Mesenteric fat pad (tissue), 1 donor: ENCODE measurements around the gene IGFBP2. TPM values are rescaled to one million over a fixed set of nuclear protein-coding genes. Genes with fewer than 3 reads are reported as not detected.

ENCODE experiments used
- DNase-seq: peaks from one replicate; pipeline ENCODE4 v3.0.0-alpha.2; 2020; ENCODE audit warnings: low spot score
- total RNA-seq: library from RNA; stranded (reverse); fragmentation: NEBNext Ultra II Directional; extraction: Animal tissue kit (Norgen Biotek cat#: 25700); gene quantifications from one replicate; pipeline ENCODE4 v1.2.1, GENCODE V29; 2021
- donor health status: DM: yes; HTN: yes; CAD: no.

IGFBP2 gene
- total RNA-seq, 1 donor from 2014 or later = 59.9 TPM

GRCh38 chr2:216680951-216681629 is 47.9 kb downstream of the IGFBP2 start:
- DNase-seq = no peak

DNA sequence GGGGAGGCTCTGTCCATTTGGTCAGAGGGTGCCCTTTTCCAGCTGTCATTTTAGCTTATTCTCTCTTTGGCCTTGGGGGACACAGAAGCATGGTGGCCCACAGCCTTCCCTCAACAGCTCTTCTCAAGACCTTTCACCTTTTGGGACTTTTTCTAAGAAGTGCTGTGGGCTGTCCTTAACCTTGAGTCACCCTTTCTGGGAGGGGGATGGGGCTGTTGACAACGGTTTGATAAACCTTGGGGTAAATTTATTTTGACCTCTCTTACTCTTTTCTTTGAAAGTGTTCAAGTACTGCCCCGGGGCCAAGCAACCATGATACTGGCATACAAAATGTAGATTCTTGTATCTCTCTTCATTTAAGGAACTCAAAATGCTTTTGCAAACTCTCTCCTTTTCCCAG is 48.5 kb downstream of the IGFBP2 start:
- DNase-seq = no peak

DNA sequence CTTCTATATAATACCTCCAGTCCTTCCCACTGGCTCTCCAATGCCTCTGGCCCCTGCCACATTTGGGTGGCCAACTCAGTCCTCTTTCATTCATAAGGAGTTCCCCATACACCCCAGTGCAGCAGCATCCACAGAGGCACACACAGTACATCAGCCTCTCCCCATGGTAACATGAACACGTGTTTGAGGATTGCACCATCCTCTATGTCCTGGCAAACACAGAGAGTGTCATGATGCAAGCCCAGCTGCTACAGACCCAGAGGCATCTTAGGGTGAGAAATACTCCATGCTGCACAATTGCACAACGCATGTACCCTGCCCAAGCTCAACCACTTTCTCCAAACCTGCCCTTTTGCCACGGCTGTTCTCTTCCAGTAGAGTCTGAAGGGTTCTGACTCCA is 50.6 kb downstream of the IGFBP2 start:
- DNase-seq = no peak

GRCh38 chr2:216685327-216685875 is 52.2 kb downstream of the IGFBP2 start:
- DNase-seq = no peak

DNA sequence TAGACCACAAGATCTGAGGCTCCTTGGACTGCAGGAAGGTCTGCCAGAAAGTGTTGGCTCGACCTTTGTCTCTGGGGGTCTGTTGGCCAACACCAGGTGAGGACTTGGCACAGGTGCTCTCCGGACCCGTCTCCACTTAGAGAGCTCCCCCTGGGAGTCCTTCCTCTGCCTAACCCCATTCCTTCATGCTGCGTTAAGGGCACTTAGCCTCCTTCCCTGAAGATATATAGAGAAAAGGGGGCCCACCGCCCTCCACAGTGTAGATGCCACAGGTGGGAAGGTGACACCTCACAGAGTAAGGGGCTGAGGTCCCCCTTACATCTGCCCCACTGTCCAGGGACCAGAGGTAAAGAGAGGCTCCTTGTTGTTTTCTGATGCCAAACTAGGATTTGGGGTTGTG is 53.9 kb downstream of the IGFBP2 start:
- no peak for DNase-seq

DNA sequence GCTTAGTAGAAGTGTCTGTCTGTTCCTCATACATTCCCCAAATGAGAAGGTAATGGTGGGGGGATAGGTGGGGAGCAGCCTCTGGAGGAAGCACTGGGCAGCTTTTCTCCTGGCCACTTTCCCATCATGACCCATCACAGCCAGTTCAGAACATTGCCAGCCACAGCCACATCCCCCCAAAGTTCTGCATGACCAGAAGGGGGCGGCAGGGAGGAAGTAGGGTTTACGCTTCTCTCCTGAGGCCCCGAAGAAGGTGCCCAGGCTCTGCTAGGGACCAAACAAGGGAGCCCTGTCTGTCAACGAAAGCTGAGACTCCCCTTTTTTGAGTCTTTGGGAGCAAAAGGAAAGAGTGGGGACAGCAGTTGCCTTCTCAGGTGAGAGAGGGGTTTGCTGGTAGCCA is 54.4 kb downstream of the IGFBP2 start:
- DNase-seq = no peak

GRCh38 chr2:216688731-216689340 is 55.6 kb downstream of the IGFBP2 start:
- DNase-seq = no peak

GRCh38 chr2:216689397-216689796 is 56.2 kb downstream of the IGFBP2 start:
- DNase-seq = no peak

- no peak for DNase-seq
Measured at GRCh38 chr2:216690456-216690852, 57.2 kb downstream of the IGFBP2 start.

DNA sequence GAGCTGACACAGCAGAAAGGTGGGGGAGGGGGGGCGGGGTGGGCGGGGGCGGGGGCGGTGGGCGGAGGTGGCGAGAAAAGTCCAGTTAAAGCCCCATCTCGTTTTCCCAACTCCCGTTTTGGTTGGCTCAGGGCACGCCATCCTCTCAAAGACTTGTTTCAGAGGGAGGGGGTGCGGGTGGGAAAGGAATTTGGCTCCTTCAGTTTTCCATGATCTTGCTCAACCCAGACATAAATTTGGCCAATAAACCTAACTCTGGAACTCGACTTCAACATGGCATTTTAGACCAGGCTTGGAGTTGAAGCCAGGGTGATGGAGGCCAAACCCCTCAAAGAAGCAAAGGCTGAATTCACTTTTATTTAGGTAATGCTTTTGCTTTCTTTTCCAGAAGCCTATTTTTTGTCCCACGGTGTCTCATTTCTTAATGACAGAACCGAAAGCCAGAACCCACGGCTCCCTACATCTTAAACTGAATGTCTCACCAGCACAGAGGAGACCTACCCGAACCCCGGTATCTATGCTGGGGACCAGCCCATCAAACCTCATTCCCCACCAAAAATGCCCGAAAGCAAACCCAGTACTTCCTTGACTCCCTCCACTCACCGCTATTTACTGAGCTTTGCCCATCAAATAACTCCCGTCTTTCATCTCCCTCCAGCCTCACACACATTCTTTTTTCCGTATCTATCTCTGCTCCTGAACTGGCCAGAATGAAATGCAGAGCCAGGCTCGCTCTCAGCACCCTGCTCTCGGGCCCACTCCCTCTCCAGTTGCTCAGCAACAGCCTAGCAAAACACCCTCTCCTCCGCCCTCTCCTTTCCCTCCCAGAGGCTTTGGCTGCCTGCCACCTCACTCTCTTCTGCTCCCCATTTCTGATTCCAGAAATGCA is 57.9 kb downstream of the IGFBP2 start:
- DNase-seq = no peak

DNA sequence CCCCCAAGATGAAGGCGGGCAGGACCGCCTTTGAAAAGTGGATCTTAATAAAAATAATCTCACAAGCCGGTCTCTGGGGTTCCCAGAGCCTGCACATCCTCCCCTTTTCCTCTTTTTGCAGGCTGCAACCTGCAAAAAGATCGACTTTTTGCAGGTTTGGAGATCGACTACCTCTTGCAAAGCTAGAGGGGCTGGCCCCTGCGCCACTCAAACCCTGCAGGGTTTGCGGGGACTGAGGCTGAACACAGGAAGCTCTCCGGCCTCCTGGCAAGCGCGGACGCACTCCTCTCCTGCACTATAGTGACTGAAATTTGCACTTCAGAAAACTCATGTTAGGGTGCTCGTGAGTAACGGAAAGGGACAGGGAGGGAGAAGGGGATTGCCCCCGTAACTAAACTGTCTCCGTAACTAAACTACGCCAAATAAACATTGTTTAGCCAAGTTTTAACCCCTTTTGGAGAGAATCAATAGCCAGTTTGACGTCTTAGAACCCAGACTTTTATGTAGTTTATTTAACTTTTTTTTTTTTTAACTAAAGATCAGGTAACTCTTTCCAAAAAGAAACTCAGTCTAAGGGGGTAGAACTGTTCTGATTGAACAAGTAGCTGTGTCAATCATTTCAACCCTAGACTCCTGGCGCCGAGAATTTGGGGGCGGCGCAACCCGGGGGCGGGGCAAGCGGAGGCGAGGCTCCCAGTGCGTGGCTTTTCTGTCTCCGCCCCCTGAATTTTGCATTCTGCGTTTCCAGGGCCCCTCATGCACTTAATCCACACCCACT is 59.6 kb downstream of the IGFBP2 start:
- DNase-seq = no peak

DNA sequence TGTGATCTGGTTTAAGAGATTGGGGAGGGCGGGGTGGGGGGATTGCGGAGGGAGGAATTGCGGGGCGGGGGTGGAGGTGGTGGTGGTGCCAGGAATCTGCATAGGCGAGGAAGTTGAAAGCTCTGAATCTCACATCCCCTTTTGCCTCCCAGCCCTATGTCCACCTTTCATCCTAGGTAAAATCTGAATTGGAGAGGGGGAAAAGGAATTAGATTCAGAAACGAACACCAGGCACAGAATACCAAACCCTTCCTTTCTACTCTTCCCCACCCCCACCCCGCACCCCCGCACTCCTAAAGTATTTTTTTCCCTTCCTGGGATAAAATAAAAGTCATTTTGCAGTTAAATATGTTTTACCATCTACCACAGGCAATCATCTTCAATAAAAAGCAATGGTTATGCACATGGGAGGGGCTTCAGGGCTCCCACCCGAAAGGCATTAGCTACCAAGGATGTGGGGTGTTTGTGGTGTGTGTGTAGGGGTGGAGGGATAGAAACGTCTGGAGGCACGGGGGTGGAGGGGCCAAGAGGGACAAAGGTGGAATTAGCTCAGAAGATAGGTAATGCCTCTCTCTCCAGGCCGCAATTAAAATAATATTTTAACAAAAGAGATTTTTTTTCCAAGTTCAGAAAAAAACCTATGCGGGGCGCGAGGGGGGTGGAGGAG is 60.3 kb downstream of the IGFBP2 start:
- DNase-seq = no peak

- no peak for DNase-seq
Measured at GRCh38 chr2:216694082-216694825, 61.0 kb downstream of the IGFBP2 start.

- DNase-seq = no peak
Measured at GRCh38 chr2:216694826-216695217, 61.6 kb downstream of the IGFBP2 start.

- DNase-seq = no peak
Measured at GRCh38 chr2:216695401-216695821, 62.2 kb downstream of the IGFBP2 start, which contains the start of gene IGFBP5. Gene IGFBP5 (minus strand): TSS chr2:216695549. CDS start chr2:216694775, 774 bp downstream.

- no peak for DNase-seq
Measured at GRCh38 chr2:216696321-216696720, 63.1 kb downstream of the IGFBP2 start.

- DNase-seq = no peak
Measured at GRCh38 chr2:216696751-216697560, 63.7 kb downstream of the IGFBP2 start.

- no peak for DNase-seq
Measured at GRCh38 chr2:216698293-216698692, 65.1 kb downstream of the IGFBP2 start.

GRCh38 chr2:216698895-216699294 is 65.7 kb downstream of the IGFBP2 start:
- DNase-seq = no peak
